GM10266 (cell line): ENCODE results near the gene PDE3A.
"Not testable (repeated sequence)": the region's sequence is repeated elsewhere in the genome, so short reads cannot be mapped to it uniquely, and the experiment has no call there.

Experiments used
- DNase-seq: peaks from one replicate; pipeline ENCODE4 v3.0.0; 2012; ENCODE audit errors: extremely low spot score
- TF ChIP-seq, protein P1 (sequence below): IDR thresholded peaks from 2 replicates; pipeline ENCODE4 v1.5.1; 2012; ENCODE audit warnings: mild to moderate bottlenecking, low read depth; ENCODE audit not compliant: control insufficient read depth, insufficient read depth; ENCODE audit errors: missing control alignments

Gene PDE3A

DNA sequence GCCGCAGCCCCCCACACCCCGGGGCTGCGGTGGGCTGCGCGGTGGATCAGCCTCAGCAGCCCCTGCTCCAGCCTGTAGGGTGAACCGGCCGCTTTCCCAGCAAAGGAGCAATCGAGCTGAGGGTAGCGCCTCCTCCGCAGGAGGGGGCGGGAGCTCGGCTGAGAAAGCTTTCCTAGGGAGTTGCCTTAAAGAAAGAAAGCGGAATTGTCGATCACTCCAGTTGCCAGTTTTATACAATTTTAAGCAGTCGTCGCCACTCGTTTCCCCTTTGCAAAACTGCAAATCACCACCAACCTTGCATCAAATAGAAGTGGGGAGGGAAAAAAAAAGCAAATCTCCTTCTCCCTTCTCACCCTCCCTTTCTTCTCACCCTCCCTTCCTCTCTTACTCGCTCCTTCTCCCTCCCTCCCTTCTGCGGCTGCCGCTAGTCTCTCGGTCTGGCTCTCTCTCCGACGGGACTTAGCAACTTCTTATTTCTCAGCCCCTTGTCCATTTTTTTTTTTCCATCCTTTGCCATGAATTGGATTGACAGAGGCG is at the start of gene PDE3A:
Gene PDE3A (plus strand): TSS at position 424 of the 537 bp plus-strand sequence. CDS start 748 bp downstream, outside the sequence.
- TF ChIP-seq, protein P1, sequence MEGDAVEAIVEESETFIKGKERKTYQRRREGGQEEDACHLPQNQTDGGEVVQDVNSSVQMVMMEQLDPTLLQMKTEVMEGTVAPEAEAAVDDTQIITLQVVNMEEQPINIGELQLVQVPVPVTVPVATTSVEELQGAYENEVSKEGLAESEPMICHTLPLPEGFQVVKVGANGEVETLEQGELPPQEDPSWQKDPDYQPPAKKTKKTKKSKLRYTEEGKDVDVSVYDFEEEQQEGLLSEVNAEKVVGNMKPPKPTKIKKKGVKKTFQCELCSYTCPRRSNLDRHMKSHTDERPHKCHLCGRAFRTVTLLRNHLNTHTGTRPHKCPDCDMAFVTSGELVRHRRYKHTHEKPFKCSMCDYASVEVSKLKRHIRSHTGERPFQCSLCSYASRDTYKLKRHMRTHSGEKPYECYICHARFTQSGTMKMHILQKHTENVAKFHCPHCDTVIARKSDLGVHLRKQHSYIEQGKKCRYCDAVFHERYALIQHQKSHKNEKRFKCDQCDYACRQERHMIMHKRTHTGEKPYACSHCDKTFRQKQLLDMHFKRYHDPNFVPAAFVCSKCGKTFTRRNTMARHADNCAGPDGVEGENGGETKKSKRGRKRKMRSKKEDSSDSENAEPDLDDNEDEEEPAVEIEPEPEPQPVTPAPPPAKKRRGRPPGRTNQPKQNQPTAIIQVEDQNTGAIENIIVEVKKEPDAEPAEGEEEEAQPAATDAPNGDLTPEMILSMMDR = no peak
- DNase-seq = peak; percentile 21

- DNase-seq = no peak
- TF ChIP-seq, protein P1 = no peak
Measured at GRCh38 chr12:20319366-20319765, 49.0 kb upstream of the PDE3A start.

GRCh38 chr12:20320552-20320951 is 47.8 kb upstream of the PDE3A start:
- DNase-seq = no peak
- TF ChIP-seq, protein P1 = no peak

DNA sequence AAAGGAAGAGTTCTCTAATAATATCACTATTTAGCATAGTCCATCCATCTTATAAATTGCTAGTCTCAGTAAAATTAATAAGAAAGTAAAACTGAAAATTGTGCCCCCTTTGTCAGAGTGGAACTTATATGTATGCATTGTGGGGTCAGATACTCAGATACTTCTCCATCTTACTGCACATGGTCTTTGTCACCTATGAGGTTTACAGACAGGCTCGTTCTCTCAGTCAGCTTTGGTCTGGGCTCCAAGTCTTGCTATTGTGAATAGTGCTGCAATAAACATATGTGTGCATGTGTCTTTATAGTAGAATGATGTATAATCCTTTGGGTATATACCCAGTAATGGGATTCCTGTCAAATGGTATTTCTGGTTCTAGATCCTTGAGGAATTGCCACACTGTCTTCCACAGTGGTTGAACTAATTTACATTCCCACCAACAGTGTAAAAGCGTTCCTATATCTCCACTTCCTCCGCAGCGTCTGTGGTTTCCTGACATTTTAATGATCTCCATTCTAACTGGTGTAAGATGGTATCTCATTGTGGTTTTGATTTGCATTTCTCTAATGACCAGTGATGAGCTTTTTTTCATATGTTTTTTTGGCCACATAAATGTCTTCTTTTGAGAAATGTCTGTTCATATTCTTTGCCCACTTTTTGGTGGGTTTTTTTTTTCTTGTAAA is 37.4 kb upstream of the PDE3A start:
- DNase-seq = not testable (repeated sequence)

- TF ChIP-seq, protein P1 = no peak
- no peak for DNase-seq
Measured at GRCh38 chr12:20339060-20339459, 29.3 kb upstream of the PDE3A start.

- TF ChIP-seq, protein P1 = no peak
- no peak for DNase-seq
Measured at GRCh38 chr12:20342111-20342510, 26.2 kb upstream of the PDE3A start.

- TF ChIP-seq, protein P1 = no peak
Measured at GRCh38 chr12:20345866-20346265, 22.5 kb upstream of the PDE3A start.

DNA sequence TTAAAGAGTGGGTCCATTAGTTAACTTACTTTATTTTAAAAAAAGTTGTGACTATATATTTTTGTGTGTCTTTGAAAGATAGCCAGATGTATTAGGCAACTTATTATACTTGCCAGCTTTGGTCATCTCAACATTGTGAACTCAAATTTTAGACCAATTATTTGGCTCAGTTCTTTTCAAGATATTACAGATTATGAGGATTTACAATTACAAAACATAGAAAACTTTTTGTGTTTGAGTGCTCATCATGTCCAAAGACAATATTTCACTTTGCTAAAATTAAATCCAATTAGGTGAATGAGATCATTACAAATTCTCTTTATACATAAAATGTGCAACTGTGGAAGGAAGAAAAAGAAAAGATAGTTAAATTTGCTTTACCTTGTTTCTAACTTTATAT is 18.3 kb upstream of the PDE3A start:
- no peak for DNase-seq
- TF ChIP-seq, protein P1 = no peak

More at GRCh38 chr12:20345866-20346265, 22.5 kb upstream of the PDE3A start:
- no peak for DNase-seq
